Loucy (cell line): ENCODE measurements around the gene GBA3.

Source experiments
- EZH2phosphoT487 ChIP-seq: fragments of 200-600 bp; IDR thresholded peaks from 2 replicates; pipeline ENCODE4 v1.6.1; 2018; ENCODE audit warnings: antibody characterized with exemption, mild to moderate bottlenecking, moderate library complexity, borderline replicate concordance
- TF ChIP-seq, protein P1 (sequence below): fragments of 200-600 bp; sonication (generic); conservative IDR thresholded peaks from 2 replicates; pipeline ENCODE4 v1.5.1; 2014; ENCODE audit warnings: mild to moderate bottlenecking, antibody characterized with exemption, low read length

DNA sequence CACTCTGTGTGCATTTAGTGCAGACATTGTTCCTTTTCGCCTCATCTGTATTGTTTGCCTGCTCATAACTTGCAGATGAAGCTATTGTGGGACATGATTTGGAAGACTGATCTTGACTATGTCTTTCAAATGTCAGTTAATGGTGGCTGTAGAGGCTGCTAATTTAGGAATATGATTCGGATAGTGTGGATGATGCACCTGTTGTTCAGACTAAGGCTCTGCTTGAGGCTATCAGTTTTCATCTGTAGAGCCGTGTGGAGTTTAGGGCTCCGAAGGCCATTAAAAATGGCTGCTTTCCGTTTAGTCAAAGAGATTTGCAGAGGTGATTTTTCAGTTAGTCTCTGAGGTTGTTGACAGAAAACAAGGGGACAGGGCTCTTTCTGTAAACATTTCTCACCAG, 102.0 kb downstream of the GBA3 start:
- TF ChIP-seq, protein P1, sequence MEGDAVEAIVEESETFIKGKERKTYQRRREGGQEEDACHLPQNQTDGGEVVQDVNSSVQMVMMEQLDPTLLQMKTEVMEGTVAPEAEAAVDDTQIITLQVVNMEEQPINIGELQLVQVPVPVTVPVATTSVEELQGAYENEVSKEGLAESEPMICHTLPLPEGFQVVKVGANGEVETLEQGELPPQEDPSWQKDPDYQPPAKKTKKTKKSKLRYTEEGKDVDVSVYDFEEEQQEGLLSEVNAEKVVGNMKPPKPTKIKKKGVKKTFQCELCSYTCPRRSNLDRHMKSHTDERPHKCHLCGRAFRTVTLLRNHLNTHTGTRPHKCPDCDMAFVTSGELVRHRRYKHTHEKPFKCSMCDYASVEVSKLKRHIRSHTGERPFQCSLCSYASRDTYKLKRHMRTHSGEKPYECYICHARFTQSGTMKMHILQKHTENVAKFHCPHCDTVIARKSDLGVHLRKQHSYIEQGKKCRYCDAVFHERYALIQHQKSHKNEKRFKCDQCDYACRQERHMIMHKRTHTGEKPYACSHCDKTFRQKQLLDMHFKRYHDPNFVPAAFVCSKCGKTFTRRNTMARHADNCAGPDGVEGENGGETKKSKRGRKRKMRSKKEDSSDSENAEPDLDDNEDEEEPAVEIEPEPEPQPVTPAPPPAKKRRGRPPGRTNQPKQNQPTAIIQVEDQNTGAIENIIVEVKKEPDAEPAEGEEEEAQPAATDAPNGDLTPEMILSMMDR = no peak
- TF ChIP-seq EZH2phosphoT487 = no peak
